OCI-LY7 (cell line): ENCODE measurements around the gene AK9.

ENCODE experiments used
- EZH2phosphoT487 ChIP-seq: fragments of 200-600 bp; sonication (generic); IDR thresholded peaks from 2 replicates; pipeline ENCODE4 v1.6.1; 2018; ENCODE audit warnings: low read depth, borderline replicate concordance, mild to moderate bottlenecking, mixed run types, antibody characterized with exemption, low read length, moderate library complexity, mixed read lengths
- TF ChIP-seq, protein P1 (sequence below): fragments of 200-600 bp; sonication (generic); conservative IDR thresholded peaks from 2 replicates; pipeline ENCODE4 v1.5.1; 2014; ENCODE audit warnings: mild to moderate bottlenecking, antibody characterized with exemption, low read length, moderate library complexity, mixed read lengths

GRCh38 chr6:109506314-109506713, 184.7 kb downstream of the AK9 start:
- TF ChIP-seq, protein P1, sequence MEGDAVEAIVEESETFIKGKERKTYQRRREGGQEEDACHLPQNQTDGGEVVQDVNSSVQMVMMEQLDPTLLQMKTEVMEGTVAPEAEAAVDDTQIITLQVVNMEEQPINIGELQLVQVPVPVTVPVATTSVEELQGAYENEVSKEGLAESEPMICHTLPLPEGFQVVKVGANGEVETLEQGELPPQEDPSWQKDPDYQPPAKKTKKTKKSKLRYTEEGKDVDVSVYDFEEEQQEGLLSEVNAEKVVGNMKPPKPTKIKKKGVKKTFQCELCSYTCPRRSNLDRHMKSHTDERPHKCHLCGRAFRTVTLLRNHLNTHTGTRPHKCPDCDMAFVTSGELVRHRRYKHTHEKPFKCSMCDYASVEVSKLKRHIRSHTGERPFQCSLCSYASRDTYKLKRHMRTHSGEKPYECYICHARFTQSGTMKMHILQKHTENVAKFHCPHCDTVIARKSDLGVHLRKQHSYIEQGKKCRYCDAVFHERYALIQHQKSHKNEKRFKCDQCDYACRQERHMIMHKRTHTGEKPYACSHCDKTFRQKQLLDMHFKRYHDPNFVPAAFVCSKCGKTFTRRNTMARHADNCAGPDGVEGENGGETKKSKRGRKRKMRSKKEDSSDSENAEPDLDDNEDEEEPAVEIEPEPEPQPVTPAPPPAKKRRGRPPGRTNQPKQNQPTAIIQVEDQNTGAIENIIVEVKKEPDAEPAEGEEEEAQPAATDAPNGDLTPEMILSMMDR, result no peak
- TF ChIP-seq EZH2phosphoT487, result no peak
